Sigmoid colon (tissue), 4 donors: ENCODE results near the gene MEP1B.

Source experiments
- CTCF ChIP-seq, 4 experiments: fragments of 450-650 bp in 3 of 4; fragments of 200-600 bp in 1 of 4; IDR thresholded peaks; one replicate each; pipeline ENCODE4 v1.5.1; 2016 to 2019; ENCODE audit warnings: antibody characterized with exemption in 4 of 4, mild to moderate bottlenecking in 3 of 4, moderate library complexity in 2 of 4
- EP300 ChIP-seq, 4 donors: sonication (generic); formaldehyde crosslinking; IDR thresholded peaks; one replicate each; pipeline ENCODE4 v1.6.1; 2017; ENCODE audit warnings: antibody characterized with exemption in 4 of 4
- POLR2A ChIP-seq, 2 donors: fragments of 450-650 bp; IDR thresholded peaks; one replicate each; pipeline ENCODE4 v1.6.1; 2016; ENCODE audit warnings: antibody characterized with exemption in 2 of 2, mild to moderate bottlenecking in 2 of 2, moderate library complexity in 2 of 2
- POLR2AphosphoS5 ChIP-seq, 4 donors: sonication (generic); formaldehyde crosslinking; IDR thresholded peaks; one replicate each; pipeline ENCODE4 v1.6.1; 2017; ENCODE audit warnings: antibody characterized with exemption in 4 of 4

- TF ChIP-seq POLR2AphosphoS5 (IDR thresholded peaks at IDR 0.05) (no peak), CTCF (IDR thresholded peaks at IDR 0.05) (no peak), POLR2A (IDR thresholded peaks at IDR 0.05) (no peak), EP300 (IDR thresholded peaks at IDR 0.05) (no peak)
These were observed 18.2 kb downstream of the MEP1B start for GRCh38 chr18:32208023-32208422.
